Measurements from ENCODE around the gene PPA1.
A peak's percentile ranks its signal among the peaks of the same experiment; 100 is the strongest.
"Not testable (repeated sequence)": the region's sequence is repeated elsewhere in the genome, so short reads cannot be mapped to it uniquely, and the experiment has no call there.

The PPA1 gene

DNA sequence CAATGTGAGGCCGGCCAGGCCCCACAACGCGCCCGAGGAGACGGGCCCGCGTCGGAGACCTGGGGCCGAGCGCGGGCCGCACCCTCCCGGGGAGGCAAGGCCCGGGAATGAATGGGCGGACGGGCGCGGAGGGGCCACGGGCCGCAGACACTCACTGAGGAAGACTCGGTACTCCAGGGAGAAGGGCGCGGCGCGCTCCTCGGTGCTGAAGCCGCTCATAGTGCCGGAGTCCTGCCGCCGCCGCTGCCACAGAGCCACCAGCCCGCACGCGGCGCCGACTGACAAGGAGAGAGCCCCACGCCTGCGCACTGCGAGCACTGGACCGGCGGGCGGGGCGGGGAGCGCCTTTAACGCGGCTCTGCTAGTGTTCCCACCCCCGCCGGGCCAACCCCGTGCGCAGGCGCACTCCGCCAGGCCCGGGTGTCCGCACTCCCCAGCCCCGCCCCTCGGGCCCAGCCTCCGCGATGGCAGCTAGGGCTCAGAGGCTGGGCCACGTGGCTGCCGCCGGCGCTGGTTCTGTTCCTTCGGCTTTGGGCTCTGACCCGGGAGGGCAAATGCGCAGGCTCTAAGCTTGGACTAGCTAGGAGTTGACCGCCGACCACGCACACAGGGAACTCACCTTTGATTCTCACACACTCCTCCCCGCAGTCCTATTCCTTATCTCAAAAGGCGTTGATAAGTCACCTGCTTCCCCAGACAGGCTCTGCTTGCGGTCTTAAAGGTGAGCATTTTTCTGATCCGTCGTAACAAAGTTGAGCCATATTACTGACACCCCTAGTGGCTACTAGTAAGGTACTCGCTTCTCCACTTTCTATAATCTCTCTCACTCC, at the start of gene PPA1:
PPA1 (minus strand) TSS at position 321 of the 830 bp plus-strand sequence; CDS start at position 219, 102 bp downstream.
- DNase-seq (ENCODE audit: low spot score): peak; percentile 100

DNA sequence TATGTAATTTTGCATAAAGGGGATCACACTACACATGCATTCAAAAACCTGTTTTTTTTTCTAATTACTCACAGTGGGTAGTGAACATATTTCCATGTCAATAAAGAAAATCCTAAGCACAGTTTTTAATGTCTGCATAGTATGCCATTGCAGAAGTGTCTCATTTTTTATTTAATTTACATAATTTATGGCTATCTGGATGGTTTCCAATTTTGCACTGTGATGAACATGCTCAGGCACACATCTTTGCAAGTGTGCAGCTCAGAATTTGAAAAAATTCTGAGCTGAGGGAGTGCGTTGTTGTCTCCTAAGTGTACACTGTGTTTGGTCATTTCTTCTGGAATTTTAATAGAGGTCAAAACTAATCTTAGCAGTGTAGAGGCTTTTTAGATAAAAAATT, 48.4 kb upstream of the PPA1 start:
- no peak for DNase-seq (ENCODE audit: low spot score)

DNA sequence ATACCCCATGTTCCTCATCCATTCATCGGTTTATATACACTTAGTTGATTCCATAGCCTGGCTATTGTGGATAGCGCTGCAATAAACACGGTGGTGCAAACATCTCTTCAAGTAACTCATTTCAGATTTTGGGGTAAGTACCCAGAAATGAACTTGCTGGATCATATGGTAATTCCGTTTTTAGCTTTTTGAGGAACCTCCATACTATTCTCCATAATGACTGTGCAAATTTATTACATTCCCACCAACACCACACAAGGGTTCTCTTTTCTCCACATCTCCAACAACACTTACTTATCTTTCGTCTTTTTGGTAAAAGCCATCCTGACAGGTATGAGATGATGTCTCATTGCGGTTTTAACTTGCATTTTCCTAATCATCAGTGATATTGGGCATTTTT, 46.9 kb upstream of the PPA1 start:
- DNase-seq (ENCODE audit: low spot score): no peak

DNA sequence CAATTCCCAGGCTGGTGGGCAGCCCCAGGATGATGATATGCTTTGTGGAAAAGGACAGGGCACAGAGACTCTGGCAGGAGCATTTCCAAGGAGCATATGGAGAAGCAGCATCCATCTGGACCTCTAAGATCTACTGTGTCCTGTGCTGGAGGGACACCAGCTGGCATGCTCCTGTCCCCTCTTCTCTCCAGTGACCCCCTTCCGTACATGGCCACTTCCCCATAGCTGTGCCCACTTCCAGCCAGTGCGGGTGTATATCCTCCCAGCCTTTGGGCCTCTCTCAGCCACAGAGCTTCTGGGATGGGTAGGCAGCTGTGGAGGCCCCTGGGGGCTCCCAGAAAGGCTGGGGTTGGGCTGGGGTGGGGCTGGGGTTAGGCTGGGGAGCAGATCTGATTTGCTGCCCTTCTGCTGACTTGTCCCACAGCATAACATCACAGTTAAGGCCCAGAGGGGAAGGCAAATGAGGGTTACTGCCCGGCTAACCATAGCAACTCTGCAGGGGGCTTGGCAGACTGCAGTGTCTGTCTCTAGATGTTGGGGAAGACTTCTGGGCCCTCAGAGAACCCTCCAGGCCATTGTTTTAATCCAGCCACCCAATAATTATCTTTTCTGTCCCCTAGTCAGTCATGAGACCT, 44.3 kb upstream of the PPA1 start:
- no peak for DNase-seq (ENCODE audit: low spot score)

DNA sequence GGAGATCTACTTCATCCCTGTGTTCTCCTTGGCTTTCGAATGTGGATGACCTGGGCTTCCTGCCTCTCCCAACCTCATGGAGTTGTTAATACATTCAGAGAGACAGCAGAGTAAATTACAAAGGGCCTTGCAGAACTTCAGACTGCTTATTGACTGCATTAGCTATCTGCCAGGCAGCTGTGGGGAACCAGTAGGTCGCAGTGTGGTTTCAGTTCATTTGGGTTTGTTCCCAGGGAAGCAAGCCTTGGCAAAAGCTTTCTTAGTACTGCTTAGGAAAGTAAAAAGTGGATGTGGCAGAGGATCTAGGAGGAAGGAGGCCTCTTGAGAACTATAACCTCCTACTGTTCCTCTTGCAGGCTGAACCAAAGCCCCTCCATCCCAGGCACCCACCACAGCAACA, 41.4 kb upstream of the PPA1 start:
- peak; percentile 83 for DNase-seq (ENCODE audit: low spot score)

DNA sequence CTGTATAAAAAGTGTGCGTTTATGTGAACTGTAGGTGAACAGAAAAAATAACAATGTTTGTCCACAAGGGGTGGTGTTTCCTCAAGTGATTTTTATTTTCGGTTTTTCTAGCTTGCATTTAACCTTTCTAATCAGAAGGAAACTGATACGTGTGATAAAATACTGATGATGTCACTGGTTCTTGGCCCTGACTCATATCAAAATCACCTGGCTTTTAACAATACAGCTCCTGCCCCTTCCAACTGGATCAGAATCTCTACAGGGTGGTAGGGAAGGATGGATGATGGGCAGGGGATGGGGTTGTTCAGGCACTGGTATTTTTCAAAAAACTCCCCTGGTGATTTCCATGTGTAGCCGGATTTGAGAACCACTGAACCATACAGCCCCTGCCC, 39.7 kb upstream of the PPA1 start:
- no peak for DNase-seq (ENCODE audit: low spot score)

DNA sequence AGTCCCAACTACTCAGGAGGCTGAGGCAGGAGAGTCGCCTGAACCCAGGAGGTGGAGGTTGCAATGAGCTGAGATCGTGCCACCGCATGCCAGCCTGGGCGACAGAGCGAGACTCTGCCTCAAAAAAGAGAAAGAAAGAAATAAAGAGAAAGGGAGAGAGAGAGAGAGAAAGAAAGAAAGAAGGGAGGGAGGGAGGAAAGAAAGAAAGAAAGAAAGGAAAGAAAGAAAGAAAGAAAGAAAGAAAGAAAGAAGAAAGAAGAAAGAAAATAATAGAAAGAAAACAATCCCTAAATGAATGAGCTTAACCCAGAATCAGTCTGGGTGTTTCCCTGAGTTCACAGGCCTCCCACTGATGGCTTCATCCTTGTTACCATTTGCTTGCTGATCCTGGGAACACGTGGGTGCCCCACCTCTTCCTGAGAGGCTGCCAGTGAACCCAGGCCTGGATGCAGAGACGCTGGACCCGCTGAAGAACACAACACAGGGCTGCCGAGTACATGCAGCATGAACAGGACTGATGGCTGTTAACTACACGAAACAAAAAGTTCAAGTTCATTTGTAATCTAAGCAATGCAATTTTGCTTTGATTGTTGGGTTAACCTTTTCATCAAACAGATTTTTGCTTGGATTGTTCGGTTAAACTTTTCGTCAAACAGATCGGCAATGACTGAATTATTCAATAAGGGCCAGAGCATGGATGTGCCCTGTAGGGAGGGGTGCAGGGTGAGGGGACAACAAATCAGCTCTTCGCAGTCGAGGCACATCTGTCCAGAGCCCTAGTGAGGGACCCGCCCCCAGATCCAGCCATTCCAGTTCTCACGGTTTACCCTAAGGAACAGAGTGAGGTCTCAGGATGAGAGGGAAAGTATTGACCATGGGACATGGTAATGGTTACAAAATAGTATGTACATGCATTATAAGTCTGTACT, 39.0 kb upstream of the PPA1 start:
- DNase-seq (ENCODE audit: low spot score): peak; percentile 55

DNA sequence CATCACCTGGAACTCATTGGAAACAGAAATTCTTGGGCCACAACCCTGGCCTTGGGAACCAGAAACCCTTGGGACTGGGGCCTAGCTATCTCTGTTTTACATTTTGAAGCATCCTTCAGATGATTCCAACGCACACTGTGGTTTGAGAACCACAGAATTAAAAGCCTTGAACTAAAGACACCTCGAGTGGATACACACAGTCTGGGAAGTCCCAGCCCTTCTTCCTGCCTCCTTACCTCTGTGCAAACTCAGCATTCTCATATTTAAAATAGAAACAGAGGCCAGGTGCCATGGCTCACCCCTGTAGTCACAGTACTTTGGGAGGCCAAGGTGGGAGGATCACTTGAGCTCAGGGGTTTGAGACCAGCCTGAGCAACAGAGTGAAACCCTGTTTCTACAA, 37.7 kb upstream of the PPA1 start:
- DNase-seq (ENCODE audit: low spot score): no peak

DNA sequence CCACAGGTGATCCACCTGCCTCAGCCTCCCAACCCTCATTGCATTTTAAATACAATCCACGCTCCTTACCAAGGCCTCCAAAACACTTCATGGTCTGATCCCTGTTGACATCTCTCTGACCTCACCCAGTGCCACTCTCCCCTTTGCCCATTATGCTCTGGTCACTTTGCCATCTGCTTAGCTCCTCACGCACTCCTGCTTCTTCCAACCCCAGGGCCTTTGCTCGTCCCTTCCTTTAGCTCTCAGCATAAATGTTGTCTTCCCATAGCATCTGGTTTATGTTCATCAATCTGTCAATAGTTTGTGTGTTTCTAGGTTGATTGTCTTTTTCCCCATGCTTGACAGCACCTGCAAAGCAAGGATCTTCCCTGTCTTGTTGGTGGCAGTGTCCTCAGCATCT, 36.5 kb upstream of the PPA1 start:
- DNase-seq (ENCODE audit: low spot score): no peak

DNA sequence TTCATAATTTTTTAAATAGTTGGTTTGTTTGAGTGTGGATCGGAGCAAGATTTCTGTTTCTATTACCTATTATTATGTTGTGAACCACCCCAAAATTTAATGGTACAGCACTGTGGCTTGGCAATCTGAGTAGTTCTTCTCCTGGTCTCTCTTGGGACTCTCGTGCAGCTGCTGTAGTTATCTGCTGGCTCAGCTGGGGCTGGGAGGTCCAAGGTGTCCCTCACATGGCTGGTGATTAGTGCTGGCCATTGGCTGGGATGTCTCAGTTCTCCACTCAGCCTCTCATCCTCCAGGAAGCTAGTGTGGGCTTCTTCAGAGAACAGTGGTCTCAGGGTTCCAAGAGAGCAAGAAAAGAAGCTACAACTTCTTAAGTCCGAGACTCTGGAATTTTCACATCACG, 35.1 kb upstream of the PPA1 start:
- DNase-seq (ENCODE audit: low spot score): no peak

DNA sequence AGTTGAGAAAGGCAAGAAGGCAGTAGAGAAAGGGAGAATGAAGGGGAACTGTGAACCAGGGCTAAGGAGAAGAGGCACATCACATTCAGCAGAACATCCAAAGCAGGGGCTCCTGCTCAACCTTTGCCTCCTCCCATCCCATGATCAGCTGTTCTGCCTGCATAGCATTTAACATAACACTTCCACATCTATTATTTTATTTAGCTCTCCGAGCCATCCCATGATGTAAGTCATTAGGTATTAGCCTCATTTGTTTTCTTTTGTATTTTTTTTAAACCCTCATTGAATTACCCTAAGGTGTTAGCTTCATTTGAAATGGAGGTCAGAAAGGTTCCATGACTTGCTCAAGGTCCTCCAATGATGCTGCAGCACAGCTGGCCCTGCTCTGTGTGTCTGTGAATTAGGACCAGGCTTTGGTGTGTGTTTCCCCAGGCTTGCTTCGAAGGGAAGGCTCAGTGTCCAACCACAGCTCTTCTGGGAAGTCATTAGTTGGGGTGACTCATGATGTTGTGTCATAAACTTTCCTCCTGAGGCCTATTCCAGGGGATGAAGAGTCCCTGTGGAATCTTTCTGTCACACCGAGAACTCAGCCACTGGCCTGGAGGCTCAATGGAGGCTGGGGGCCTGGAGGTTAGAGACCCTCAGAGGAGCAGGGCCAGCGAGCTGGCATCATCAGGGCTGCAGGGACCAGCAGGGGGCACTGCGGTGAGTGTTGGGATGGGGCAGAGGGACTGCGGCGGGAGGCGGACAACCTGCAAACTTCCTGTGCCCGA, 34.1 kb upstream of the PPA1 start:
- DNase-seq (ENCODE audit: low spot score): peak; percentile 95

DNA sequence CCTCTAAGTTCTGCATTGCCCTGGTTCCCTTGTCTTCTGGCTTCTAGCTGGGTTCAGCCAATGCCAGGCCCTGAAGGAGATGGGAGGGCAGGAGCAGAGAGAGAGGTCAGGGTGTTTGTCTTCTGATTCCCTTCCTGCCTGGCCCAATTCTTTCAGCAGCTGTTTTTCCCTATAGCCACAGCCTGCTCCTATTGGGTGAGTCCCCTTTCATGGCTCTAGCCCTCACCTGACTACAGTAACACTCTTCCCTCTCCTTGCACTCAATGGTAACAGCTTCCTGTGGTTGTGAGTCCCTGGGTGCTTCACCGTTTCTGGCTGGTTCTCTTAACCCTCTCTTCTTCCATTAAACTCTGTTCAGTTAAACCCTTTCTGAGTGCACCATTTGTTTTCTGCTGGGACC, 33.5 kb upstream of the PPA1 start:
- DNase-seq (ENCODE audit: low spot score): no peak

DNA sequence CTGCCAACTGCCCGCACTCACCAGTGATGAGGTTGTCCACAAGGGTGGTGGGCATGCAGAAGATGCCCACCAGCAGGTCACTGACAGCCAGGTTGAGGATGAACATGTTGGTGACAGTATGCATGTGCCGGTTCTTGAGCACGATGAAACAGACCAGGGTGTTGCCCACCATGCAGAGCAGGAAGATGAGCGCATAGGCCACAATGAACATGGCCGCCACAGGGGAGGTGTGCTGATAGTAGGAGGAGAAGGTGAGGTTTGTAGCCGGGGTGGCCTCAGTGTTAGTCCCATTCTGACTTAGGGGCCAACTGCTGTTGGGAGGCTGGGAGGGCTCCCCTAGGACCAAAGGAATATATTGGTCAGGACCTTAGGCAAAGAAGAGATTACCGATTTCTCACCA, 32.8 kb upstream of the PPA1 start:
- DNase-seq (ENCODE audit: low spot score): no peak

DNA sequence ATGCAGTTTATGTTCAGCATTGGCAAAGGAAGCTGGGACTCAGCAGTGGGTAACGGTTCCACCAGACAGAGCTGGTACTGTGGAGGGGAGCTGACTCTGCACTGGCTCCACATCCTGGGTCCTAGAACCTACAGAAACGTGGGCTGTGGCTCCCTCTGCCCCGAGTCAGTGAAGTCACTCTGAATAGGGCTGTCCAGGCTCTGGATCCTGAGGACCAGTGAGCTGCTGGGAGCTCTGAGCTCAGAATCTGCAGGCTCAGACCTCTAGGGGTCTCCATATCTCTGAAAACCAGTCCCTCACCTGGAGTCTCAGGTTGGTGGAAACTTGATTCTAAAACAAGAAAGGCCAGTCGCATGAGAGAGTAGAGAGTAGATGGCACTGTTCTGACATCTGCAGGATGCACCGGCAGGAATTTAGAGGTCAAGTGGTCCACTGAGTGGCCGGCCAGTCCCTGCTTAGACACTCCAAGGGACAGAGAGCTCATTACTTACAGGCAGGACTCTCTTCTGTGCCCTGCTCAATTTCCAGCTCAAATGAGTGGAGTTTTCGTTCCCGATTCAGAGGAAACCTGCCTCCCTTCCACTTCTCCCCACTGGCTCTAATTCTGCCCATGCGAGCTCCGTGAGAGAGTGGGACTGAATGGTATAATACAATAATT, 31.9 kb upstream of the PPA1 start:
- DNase-seq (ENCODE audit: low spot score): no peak

DNA sequence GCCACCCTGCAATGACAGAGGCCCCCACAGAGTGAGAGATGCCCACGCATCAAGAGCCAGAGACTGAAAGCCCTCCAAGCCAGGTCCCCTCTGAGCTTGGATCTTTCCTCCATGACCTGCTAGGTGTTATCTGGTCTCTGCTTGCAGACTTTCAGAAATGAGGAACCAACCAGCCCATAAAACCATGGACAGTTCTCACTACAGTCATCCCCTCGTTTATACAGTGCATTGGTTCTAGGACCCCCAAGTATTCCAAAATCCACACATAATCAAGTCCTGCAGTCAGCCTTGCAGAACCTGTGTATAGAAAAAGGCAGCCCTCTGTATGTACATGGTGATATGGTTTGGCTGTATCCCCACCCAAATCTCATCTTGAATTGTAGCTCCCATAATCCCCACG, 27.5 kb upstream of the PPA1 start:
- DNase-seq (ENCODE audit: low spot score): no peak

DNA sequence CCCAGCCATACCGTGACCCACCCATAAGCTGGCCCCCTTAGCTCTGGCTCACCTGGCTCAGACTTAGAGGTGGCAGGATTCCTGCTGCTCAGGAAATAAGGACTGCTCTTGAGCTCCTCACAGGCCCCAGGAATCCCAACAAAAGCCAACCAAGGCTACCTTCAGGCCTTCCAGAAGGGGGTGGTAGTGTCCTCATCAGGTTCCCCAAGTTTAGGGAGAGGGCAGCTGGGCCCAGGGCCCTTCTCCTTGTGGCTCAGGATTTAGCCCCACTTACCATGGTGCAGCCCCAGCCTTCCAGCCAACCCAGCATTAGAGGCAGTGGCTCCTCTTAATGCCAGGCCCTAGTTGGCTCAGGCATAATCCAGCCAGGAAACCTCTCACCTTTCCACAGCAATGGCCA, 27.0 kb upstream of the PPA1 start:
- no peak for DNase-seq (ENCODE audit: low spot score)

DNA sequence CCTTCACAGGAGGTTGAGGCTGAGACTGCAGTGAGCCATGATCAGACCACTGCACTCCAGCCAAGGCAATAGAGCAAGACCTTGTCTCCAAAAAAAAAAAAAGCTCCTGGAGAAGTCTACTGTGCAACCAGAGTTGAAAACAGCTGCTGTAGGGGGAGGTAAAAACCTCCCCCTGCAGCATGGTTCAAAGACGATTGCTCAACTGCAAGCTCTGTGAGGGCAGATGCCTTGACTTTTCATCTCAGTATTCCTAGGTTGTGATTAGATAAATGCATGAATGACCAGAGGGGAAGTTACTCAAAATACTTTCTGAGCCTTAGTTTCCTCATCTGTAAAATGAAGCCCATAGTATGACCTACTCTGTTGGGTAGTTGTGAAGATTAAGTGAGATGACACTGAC, 25.0 kb upstream of the PPA1 start:
- DNase-seq (ENCODE audit: low spot score): no peak

DNA sequence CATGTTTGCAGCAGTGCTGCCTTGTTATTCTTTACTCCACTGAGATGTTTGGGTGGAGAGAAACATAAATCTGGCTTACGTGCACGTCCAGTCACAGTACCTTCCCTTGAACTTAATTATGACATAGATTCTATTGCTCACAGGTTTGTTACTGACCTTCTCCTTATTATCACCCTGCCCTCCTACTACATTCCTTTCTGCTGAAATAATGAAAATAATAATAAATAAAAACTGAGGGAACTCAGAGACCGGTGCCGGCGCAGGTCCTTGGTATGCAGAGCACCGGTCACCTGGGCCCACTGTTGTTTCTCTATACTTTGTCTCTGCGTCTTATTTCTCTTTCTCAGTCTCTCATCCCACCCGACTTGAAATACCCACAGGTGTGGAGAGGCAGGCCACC, 24.6 kb upstream of the PPA1 start:
- not testable (repeated sequence) for DNase-seq (ENCODE audit: low spot score)

DNA sequence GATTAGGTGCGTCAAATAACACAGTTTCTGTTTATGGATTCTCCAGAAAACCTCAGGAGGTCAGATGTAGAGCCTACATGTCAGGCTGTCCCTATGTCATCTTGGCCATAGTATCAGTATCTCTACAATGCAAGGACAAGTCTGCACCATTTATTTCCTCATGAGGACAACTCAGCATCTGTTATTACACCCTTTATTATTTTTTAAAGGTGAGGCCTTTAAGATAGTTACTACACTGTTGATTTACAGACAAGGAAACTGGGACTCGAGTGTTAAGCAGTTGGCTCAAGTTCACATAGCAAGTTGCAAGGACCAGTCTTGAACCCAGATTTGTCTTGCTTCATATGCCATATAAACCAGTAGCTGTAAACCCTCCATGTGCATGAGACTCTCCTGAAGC, 23.2 kb upstream of the PPA1 start:
- no peak for DNase-seq (ENCODE audit: low spot score)

DNA sequence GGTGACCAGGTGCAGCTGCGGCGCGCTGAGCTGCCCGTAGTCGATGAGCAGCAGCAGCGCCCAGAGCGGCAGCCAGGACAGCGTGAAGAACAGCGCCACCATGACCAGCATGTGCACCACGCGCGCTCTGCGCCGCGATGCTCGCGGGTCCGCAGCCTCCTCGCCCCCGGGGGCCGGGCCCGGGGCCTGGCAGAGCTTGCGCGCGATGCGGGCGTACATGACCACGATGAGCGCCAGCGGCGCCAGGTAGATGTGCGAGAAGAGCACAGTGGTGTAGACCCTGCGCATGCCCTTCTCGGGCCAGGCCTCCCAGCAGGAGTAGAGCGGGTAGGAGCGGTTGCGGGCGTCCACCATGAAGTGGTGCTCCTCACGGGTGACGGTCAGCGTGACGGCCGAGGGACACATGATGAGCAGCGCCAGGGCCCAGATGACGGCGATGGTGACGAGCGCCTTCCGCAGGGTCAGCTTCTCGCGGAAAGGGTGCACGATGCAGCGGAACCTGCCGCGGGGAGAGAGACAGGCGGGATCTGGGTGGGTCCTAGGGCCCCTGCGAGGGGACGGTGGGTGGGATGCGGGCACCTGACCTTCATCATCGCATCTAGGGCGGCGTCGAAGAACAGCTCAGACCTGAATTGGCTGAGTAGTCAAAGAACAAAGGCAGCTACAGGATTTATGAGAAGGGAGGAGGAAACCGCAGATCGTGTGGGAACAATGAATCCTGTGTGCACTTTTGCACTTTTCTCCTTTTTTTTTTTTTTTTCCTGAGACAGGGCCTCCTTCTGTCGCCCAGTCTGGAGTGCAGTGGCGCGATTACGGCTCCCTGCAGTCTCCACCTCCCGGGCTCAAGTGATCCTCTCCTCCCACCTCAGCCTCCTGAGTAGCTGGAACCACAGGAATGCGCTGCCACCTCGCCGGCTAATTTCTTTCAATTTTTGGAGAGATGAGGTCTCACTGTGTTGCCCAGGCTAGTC, 22.4 kb upstream of the PPA1 start:
- peak; percentile 25 for DNase-seq (ENCODE audit: low spot score)
